GM18858 (cell line): Measurements from ENCODE around the gene JAKMIP1.
"Not testable (repeated sequence)": the region's sequence is repeated elsewhere in the genome, so short reads cannot be mapped to it uniquely, and the experiment has no call there.

Source experiments
- ATAC-seq: cut with Tn5 transposase; IDR thresholded peaks from one replicate; pipeline ENCODE4 v1.9.1; 2021; ENCODE audit not compliant: unreplicated experiment

The JAKMIP1 gene

GRCh38 chr4:6021831-6022606 lies 178.3 kb downstream of the JAKMIP1 start:
- ATAC-seq, result no peak

GRCh38 chr4:6020613-6021012 lies 179.7 kb downstream of the JAKMIP1 start:
- ATAC-seq, result no peak

DNA sequence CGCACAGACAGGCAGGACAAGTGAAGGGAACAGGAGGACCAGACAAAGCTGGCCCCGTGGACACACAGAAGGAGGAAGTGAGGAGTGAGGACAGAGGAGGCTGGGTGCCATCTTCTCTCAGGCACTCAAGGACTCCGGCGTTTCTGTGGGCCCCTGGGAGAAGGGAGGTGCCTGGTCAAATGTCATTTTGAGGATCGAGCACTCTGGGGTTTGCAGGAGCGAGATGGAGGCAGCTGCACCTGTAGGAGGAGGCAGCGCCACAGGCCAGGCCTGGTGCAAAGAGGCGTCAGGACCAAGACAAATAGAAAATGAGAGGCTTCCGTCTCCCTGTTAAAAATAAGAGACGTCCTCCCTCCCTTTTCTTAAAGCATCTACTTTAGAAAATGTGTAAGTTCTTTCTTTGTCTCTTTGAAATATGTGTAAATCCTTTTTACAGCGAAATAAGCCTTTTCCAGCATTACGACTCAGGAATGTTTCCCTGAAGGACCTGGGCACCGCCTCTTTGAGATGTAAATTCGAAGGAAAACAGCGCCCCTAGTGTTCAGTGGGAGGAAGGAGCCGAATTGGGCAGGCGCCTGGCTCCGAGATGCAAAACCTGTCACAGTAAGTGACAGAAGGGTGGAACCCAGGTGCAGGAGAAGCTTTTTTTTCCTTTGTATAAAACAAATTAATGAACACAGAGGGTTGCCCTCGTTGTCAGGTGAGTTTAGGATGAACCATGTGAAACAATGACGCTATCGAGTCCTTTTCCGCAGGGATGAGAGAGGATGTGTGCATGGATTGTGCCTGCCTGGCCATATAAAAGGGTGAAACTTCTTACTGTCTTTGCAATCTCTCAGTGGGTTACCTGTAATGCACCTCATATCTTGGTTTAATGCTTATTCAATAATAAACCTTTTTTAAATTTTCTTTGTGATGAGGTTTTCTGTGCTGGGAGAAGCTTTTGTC lies 180.8 kb downstream of the JAKMIP1 start:
- ATAC-seq, result no peak

DNA sequence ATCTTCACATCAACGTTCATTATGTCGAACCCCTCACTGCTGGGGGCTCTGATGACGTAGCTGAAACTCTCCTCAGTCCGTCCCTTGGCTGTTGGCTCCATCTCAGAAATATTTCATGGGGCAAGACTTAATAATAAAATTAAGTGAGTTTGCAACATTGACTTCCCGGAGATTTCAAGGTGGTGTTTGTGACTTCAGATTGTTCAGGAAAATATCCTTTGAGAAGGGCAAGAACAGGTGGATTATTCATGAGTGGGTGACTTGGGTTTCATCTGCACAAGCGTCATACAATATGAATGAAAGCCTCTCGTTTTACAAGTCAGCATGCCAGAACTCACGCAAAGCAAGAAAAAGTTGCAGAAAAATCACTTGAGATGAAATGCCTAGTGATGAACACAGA lies 182.0 kb downstream of the JAKMIP1 start, which contains the start of gene C4orf50:
C4orf50 (minus strand) TSS at position 101 of the 400 bp plus-strand sequence.
- no peak for ATAC-seq

GRCh38 chr4:6017800-6018199 lies 182.5 kb downstream of the JAKMIP1 start:
- no peak for ATAC-seq

GRCh38 chr4:6017030-6017429 lies 183.3 kb downstream of the JAKMIP1 start:
- ATAC-seq, result no peak

DNA sequence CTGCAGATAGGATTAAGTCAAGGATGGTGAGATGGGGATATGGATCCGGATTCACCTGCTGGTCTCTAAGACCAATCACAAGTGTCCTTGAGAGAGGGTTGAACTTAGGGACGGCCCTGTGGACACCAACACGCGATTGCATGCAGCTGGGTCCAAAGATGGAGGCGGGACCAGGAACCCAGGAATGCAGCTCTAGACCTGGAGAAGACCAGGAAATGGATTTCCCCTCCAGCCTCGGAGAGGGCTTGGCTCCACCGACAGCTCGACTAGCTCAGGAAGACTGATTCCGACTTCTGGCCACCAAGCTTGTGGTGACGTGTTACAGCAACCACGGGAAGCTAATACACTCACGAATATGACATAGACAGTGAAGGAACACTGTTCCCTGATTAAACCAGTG lies 186.8 kb downstream of the JAKMIP1 start:
- ATAC-seq, result no peak

DNA sequence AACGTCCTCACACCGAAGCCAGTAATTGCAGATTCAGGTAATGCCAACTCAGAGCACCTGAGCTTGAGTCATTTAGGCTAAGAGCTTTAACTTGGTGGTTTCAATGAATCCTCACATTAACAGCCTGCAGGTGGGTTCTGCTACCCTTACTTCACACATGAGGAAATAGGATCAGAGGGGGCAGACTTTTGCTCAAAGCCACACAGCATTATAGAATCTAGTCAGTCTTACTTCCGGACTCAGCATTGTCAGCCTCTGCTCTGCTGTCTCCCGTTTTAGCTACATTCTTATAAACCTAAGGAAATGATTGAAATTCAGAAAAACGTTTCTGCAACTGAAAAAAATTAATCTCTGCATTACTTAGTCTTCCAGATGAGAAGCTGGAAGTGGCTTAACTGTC lies 188.1 kb downstream of the JAKMIP1 start:
- no peak for ATAC-seq

- no peak for ATAC-seq
These were observed 188.7 kb downstream of the JAKMIP1 start for GRCh38 chr4:6011686-6012085.

- no peak for ATAC-seq
These were observed 189.1 kb downstream of the JAKMIP1 start for GRCh38 chr4:6011271-6011671.

DNA sequence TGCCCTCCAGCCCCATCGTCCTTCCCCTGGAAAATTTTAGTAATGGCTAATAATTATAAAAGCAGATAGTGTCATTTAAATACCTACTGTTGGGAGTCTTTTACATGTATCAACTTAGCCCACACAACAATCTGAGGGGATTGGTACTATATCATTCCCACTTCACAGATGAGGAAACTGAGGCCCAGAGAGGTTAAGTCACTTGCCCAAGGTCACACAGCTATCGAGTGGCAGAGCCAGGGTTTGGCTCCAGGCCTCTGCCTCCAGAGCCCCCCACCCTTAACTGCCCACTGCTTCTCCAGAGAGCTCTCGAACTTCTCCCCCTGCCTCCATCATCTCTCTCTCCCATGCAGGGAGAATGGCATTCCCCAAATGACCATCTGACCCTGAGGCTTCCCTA lies 189.6 kb downstream of the JAKMIP1 start:
- ATAC-seq, result no peak

GRCh38 chr4:6009452-6009851 lies 190.9 kb downstream of the JAKMIP1 start:
- ATAC-seq, result no peak

DNA sequence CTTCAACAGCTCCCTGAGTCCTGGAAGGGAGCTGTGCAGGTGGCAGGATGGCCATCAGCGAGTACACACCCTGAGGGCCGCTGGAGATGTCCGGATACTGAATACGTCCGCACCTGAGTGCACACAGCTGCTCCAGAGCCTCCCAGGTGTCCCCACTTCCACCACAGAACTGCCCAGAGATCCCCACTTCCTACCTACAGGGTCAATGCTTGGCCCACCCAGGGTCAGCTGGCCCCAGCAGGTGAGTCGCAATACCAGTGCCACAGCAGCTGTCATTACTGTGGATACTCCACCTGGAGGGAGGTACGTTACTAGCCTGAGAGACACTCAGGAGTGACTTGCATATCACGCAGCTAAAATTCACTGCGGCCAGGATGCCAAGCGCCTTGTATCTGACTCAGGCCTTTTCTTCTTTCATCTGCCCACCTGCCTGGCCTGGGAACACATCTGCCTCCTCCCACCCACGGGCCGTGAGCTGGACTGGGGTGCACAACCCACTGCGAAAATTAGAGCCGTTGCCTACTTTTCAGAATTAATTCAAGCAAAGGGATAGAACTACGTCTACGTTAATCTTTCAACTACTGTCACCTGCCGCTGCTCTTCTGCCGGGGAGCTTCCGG lies 191.5 kb downstream of the JAKMIP1 start:
- no peak for ATAC-seq

GRCh38 chr4:6008092-6008551 lies 192.2 kb downstream of the JAKMIP1 start:
- no peak for ATAC-seq

DNA sequence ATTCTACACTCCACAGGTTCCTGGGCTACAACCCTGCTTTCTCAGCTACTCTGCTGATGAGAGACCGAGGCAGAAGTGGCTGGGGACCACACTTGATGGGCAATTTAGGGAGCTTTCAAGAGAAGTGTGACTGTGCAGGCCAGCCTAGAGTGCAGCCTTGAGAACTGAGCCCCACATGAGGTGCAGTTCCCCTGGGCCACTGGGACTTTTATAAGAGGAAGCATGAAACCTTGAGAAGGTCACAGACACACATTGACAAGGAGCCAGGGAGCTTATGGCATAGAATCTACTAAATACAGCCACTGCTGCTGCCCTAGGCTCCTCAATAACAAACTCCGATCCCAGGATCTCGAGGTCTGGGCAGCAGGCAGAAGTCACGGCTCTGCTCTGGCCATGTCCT lies 195.2 kb downstream of the JAKMIP1 start:
- no peak for ATAC-seq

DNA sequence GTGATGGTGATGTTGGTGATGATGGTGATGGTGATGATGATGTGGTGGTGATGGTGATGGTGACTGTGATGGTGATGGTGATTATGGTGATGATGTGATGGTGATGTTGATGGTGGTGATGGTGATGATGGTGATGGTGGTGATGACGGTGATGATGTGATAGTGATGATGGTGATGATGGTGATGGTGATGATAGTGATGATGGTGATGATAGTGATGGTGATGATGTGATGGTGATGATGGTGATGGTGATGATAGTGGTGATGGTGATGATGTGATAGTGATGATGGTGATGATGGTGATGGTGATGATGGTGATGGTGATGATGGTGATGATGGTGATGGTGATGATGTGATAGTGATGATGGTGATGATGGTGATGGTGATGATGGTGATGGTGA lies 196.9 kb downstream of the JAKMIP1 start:
- not testable (repeated sequence) for ATAC-seq

GRCh38 chr4:6002926-6003325 lies 197.4 kb downstream of the JAKMIP1 start:
- ATAC-seq, result no peak

DNA sequence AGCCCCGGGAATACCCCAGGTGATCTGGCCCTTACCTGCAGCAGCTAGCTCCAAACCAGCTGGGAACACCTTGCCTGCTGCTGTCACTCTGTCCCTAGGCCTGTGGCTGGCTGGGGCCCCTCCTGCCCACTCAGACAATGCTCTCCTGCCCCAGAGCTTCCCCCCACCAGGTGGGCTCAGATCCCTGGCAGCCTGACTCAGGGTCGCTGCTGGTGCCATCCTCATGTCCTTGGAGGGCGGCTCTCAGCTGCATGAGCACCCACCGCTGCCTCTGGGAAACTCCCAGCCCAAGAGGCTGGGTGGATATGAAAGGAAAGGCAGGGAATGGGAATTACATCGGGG lies 197.9 kb downstream of the JAKMIP1 start:
- ATAC-seq, result no peak

GRCh38 chr4:6001680-6002491 lies 198.5 kb downstream of the JAKMIP1 start:
- ATAC-seq, result no peak

GRCh38 chr4:5999830-6000365 lies 200.5 kb downstream of the JAKMIP1 start:
- ATAC-seq, result no peak
